K562 (cell line): Measurements from ENCODE around the gene MGAT4C. TPM values are rescaled to one million over a fixed set of nuclear protein-coding genes. Genes with fewer than 3 reads are reported as not detected.

ENCODE experiments used
- ATAC-seq: fragments of 200-7000 bp; cut with Tn5 transposase; 3 replicates; pipeline ENCODE4 v1.9.1; 2020; ENCODE audit warnings: moderate library complexity
- BruUV-seq: library from RNA; stranded (reverse); fragments of 400-500 nt; replicated peaks from 2 replicates; lab custom pipeline; 2021; lab: Mats Ljungman, UMichigan
- CTCF ChIA-PET: fragments of 300-600 bp; formaldehyde crosslinking; extraction: SDS; loops from one replicate; lab custom pipeline; 2021; ENCODE audit warnings: low intra/inter-chr PET ratio; lab: Yijun Ruan, JAX
- POLR2A ChIA-PET: fragments of 300-600, 350-650 bp; sonication (Branson Sonifier 250); formaldehyde crosslinking; extraction: SDS; loops from one replicate; lab custom pipeline; 2021; ENCODE audit warnings: antibody characterized with exemption, inconsistent platforms; lab: Yijun Ruan, JAX
- DNase-seq, 4 experiments: peaks; one replicate each; pipeline versions ENCODE4 v3.0.0 to v3.0.0-alpha.2; 2011 to 2018; ENCODE audit warnings: low spot score in 3 of 4, mixed read lengths in 3 of 4; ENCODE audit errors: extremely low read depth in 1 of 4
- FAIRE-seq: peaks from 2 replicates; lab custom pipeline; 2011; peaks lifted over from hg19 to GRCh38; lab: Jason Lieb, UNC
- H2AFZ ChIP-seq: 2 replicates; pipeline ENCODE4 v1.6.0; 2011; ENCODE audit warnings: low read depth, low read length, control low read depth, inconsistent platforms
- H3K27ac ChIP-seq: fragments of 200-600 bp; 3 replicates; pipeline ENCODE4 v1.8.0; 2011; ENCODE audit warnings: low read depth, mild to moderate bottlenecking, control low read depth, inconsistent platforms, low read length, moderate library complexity, mixed read lengths; ENCODE audit errors: extremely low read depth
- H3K27me3 ChIP-seq, 2 experiments: fragments of 300-600 bp in 1 of 2; 2 replicates in 1 of 2; 3 replicates in 1 of 2; pipeline versions ENCODE4 v1.6.0 to v1.8.0; 2011; ENCODE audit warnings: inconsistent platforms in 2 of 2, low read length in 2 of 2, mild to moderate bottlenecking in 1 of 2, mixed read lengths in 1 of 2, moderate library complexity in 1 of 2; ENCODE audit not compliant: control insufficient read depth in 2 of 2, insufficient read depth in 2 of 2
- H3K36me3 ChIP-seq: fragments of 300-600 bp; 3 replicates; pipeline ENCODE4 v1.8.0; 2011; ENCODE audit warnings: mild to moderate bottlenecking, low read length, inconsistent platforms; ENCODE audit not compliant: control insufficient read depth, insufficient read depth
- H3K4me1 ChIP-seq, 2 experiments: fragments of 200-600 bp in 1 of 2; replicated peaks in 1 of 2; 2 replicates in 1 of 2; 3 replicates in 1 of 2; pipeline versions ENCODE4 v1.5.1 to v1.8.0; 2011; ENCODE audit warnings: inconsistent platforms in 2 of 2, low read length in 2 of 2, mild to moderate bottlenecking in 1 of 2, mixed read lengths in 1 of 2, moderate library complexity in 1 of 2; ENCODE audit not compliant: control insufficient read depth in 2 of 2, insufficient read depth in 2 of 2
- H3K4me2 ChIP-seq: 2 replicates; pipeline ENCODE4 v1.6.1; 2011; ENCODE audit warnings: low read length, control low read depth, inconsistent platforms, mixed read lengths; ENCODE audit not compliant: insufficient read depth
- H3K4me3 ChIP-seq: fragments of 200-600 bp; sonication (generic), shearing (Covaris generic); 2 replicates; pipeline ENCODE4 v1.5.1; 2016; ENCODE audit warnings: control low read depth, inconsistent platforms
- H3K79me2 ChIP-seq: fragments of 200-600 bp; 3 replicates; pipeline ENCODE4 v1.8.0; 2011; ENCODE audit warnings: low read length, inconsistent platforms; ENCODE audit not compliant: control insufficient read depth, insufficient read depth
- H3K9ac ChIP-seq, 2 experiments: 2 replicates each; pipeline versions ENCODE4 v1.6.0 to v1.6.1; 2011; ENCODE audit warnings: low read depth in 2 of 2, low read length in 2 of 2, control low read depth in 1 of 2, inconsistent platforms in 1 of 2, mild to moderate bottlenecking in 1 of 2, mixed read lengths in 1 of 2; ENCODE audit not compliant: insufficient read depth in 1 of 2
- H3K9me1 ChIP-seq: one replicate; pipeline ENCODE4 v1.6.0; 2011; ENCODE audit warnings: inconsistent platforms, mild to moderate bottlenecking, low read length, moderate library complexity; ENCODE audit not compliant: control insufficient read depth, insufficient read depth
- H3K9me3 ChIP-seq: replicated peaks from 2 replicates; pipeline ENCODE4 v1.5.1; 2011; ENCODE audit warnings: low read depth, low read length, inconsistent platforms; ENCODE audit not compliant: control insufficient read depth, insufficient read depth
- H4K20me1 ChIP-seq: replicated peaks from 2 replicates; pipeline ENCODE4 v1.6.1; 2011; ENCODE audit warnings: low read length, inconsistent platforms, mixed read lengths; ENCODE audit not compliant: control insufficient read depth, insufficient read depth
- CEBPB ChIP-seq: fragments of 450-650 bp; IDR thresholded peaks from 2 replicates; pipeline ENCODE4 v1.6.1; 2016; ENCODE audit warnings: missing genetic modification characterization, missing compliant biosample characterization
- FOXK1 ChIP-seq: sonication (generic); formaldehyde crosslinking; IDR thresholded peaks from 2 replicates; pipeline ENCODE4 v1.8.0; 2022; ENCODE audit warnings: missing genetic modification reagents, mild to moderate bottlenecking, borderline replicate concordance
- FOXM1 ChIP-seq, 2 experiments: fragments of 450-650 bp in 1 of 2; sonication (generic) in 1 of 2; formaldehyde crosslinking in 1 of 2; IDR thresholded peaks; 2 replicates each; pipeline versions ENCODE4 v1.6.1 to v1.9.0; 2017 to 2022; ENCODE audit warnings: low read depth in 2 of 2, mild to moderate bottlenecking in 2 of 2, missing genetic modification reagents in 1 of 2, moderate library complexity in 1 of 2
- GATA2 ChIP-seq: sonication (generic); formaldehyde crosslinking; IDR thresholded peaks from 2 replicates; pipeline ENCODE4 v1.4.0; 2020; ENCODE audit warnings: mild to moderate bottlenecking, missing genetic modification reagents
- HDAC1 ChIP-seq, 2 experiments: fragments of 450-650 bp; IDR thresholded peaks; 2 replicates each; pipeline ENCODE4 v1.6.1; 2016 to 2017; ENCODE audit warnings: inconsistent platforms in 1 of 2, mild to moderate bottlenecking in 1 of 2, moderate library complexity in 1 of 2
- HDGF ChIP-seq: fragments of 450-650 bp; IDR thresholded peaks from 2 replicates; pipeline ENCODE4 v1.6.1; 2016
- KLF13 ChIP-seq: fragments of 450-650 bp; IDR thresholded peaks from 2 replicates; pipeline ENCODE4 v1.6.1; 2016; ENCODE audit warnings: missing genetic modification characterization, low read depth, mild to moderate bottlenecking, missing compliant biosample characterization, moderate library complexity, borderline replicate concordance
- NFIX ChIP-seq: fragments of 250-450 bp; sonication (Bioruptor Pico); IDR thresholded peaks from 2 replicates; pipeline ENCODE4 v1.4.0; 2020; ENCODE audit warnings: low read depth, mild to moderate bottlenecking, moderate library complexity
- RHOXF2B ChIP-seq: fragments of 250-450 bp; sonication (Bioruptor Pico); conservative IDR thresholded peaks from 2 replicates; pipeline ENCODE4 v1.5.1; 2021
- SRF ChIP-seq, 2 experiments: fragments of 250-450, 450-650 bp in 1 of 2; sonication (Bioruptor Pico) in 1 of 2; sonication (generic) in 1 of 2; formaldehyde crosslinking; IDR thresholded peaks; 2 replicates each; pipeline versions ENCODE4 v1.5.0 to v1.5.1; 2020 to 2022; ENCODE audit warnings: mild to moderate bottlenecking in 1 of 2, missing genetic modification reagents in 1 of 2
- ZFP36 ChIP-seq: fragments of 150-350 bp; IDR thresholded peaks from 2 replicates; pipeline ENCODE4 v1.6.1; 2018; ENCODE audit warnings: low read length, low read depth; ENCODE audit not compliant: partially characterized antibody
- ZNF224 ChIP-seq: sonication (generic); formaldehyde crosslinking; IDR thresholded peaks from 2 replicates; pipeline ENCODE4 v1.8.0; 2022; ENCODE audit warnings: mild to moderate bottlenecking, missing genetic modification reagents
- WGBS: fragments of 100-300 bp; shearing (Covaris generic); methylation state at CpG from one replicate; pipeline ENCODE4 v1.1.6; 2016; ENCODE audit warnings: low coverage, mixed read lengths; ENCODE audit not compliant: insufficient coverage; ENCODE audit errors: missing lambda C conversion rate; 5-methylcytosine and 5-hydroxymethylcytosine counted together
- in situ Hi-C: fragments of 300-500 bp; cut with MboI; formaldehyde crosslinking; loops from 4 replicates; pipeline ENCODE4 v1.15.0; 2018; ENCODE audit warnings: inconsistent platforms, mixed read lengths
- intact Hi-C: fragments of 100-400 bp; cut with micrococcal nuclease; formaldehyde crosslinking; loops from 2 replicates; pipeline ENCODE4 v1.14.2; 2022
- polyA plus RNA-seq, 8 experiments: library from polyadenylated mRNA; depleted of rRNA in 4 of 8; stranded (reverse) in 5 of 8; unstranded in 3 of 8; fragments of >200 nt; fragmentation: Nextera tagmentation in 2 of 8; fragmentation: Illumina TruSeq in 1 of 8; extraction: Ambion mirVana in 2 of 8; extraction: Trizol in 1 of 8; gene quantifications; 2 replicates each; pipeline versions ENCODE4 v1.2.1 to v1.2.3, GENCODE V29; 2011 to 2014; ENCODE audit warnings: inconsistent platforms in 1 of 8, missing spikeins in 1 of 8
- total RNA-seq, 7 experiments: library from RNA; depleted of rRNA in 6 of 7; stranded (reverse); fragments of >200 nt in 6 of 7; fragmentation: Illumina TruSeq in 2 of 7; extraction: Trizol in 2 of 7; gene quantifications; 2 replicates each; pipeline versions ENCODE4 v1.2.1 to v1.2.3, GENCODE V29; 2011 to 2021; ENCODE audit warnings: low replicate concordance in 1 of 7
- TF ChIP-seq, protein P1 (sequence below): fragments of 250-450 bp; sonication (Bioruptor Pico); IDR thresholded peaks from 2 replicates; pipeline ENCODE4 v1.9.0; 2021; ENCODE audit warnings: mild to moderate bottlenecking
- TF ChIP-seq, protein P2 (sequence below): fragments of 450-650 bp; formaldehyde crosslinking; IDR thresholded peaks from 2 replicates; pipeline ENCODE4 v1.4.0; 2020; ENCODE audit warnings: mild to moderate bottlenecking, moderate library complexity

MGAT4C gene
- total and polyA plus RNA-seq, 9 of the 15 experiments (the other 6 are each of a cell fraction or from before 2014, with no cell fraction given) = not detected

DNA sequence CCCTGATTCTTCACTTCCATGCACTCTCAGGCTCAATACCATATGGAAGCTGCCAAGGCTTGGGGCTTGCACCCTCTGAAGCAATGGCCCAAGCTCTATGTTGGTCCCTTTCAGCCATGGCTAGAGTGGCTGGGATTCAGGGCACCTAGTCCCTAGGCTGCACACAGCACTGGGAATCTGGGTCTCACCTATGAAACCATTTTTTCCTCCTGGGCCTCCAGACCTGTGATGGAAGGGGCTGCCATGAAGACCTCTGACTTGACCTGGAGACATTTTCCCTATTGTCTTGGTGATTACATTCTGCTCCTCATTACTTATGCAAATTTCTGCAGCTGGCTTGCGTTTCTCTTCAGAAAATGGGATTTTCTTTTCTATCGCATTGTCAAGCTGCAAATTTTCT lies 258.1 kb downstream of the MGAT4C start:
- no peak for FAIRE-seq
- Histone ChIP-seq H3K4me2 (no peak overlapping the region), H3K9me3 (no peaks in the 10 kb centered on the region), H2AFZ (no peak overlapping the region), H3K79me2 (no peaks in the 10 kb centered on the region), H3K27ac (no peak overlapping the region), H3K4me1 (no peaks in the 10 kb centered on the region), H3K9ac (no peak overlapping the region), H3K4me3 (no peak overlapping the region), H4K20me1 (no peaks in the 10 kb centered on the region), H3K36me3 (no peaks in the 10 kb centered on the region), H3K9me1 (no peaks in the 10 kb centered on the region), H3K27me3 (no peaks in the 10 kb centered on the region)
- no peak for DNase-seq
- in situ Hi-C loops = no loop called here
- intact Hi-C loops = no loop called here
- no peak for ATAC-seq
- TF ChIP-seq FOXK1 (CRISPR knock-in tag) = no peak
- no peak for TF ChIP-seq RHOXF2B (CRISPR knock-in tag)
- peak; percentile 45 for TF ChIP-seq ZFP36
- no peak for TF ChIP-seq HDGF
- ChIA-PET POLR2A (no interaction called here), CTCF (no interaction called here)
- BruUV-seq = no TSS peak
- WGBS = 0% methylated on average over 2 of the region's 2 CpGs

DNA sequence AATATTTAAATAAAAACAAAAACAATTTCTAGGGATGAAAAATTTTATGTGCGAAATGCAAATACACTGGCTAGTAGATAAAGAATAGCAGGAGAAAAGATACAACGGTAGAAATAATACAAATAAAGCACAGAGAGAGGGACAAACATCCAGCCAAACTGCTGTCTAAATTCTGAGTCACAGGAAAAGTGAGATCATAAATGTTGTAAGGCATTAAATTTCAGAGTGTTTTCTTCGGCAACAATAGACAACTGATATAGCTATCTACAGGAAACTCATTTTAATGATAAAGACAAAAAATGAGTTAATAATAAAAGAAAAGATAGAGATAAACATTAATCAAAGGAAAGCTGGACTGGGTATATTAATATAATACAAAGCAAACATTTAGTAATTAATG lies 259.9 kb downstream of the MGAT4C start:
- Histone ChIP-seq H3K9me1 (no peaks in the 10 kb centered on the region), H4K20me1 (no peaks in the 10 kb centered on the region), H3K79me2 (no peaks in the 10 kb centered on the region), H3K36me3 (no peaks in the 10 kb centered on the region), H3K9ac (no peak overlapping the region), H3K4me1 (no peaks in the 10 kb centered on the region), H3K27me3 (no peaks in the 10 kb centered on the region), H3K27ac (no peak overlapping the region), H3K9me3 (no peaks in the 10 kb centered on the region), H2AFZ (no peak overlapping the region), H3K4me2 (no peak overlapping the region), H3K4me3 (no peak overlapping the region)
- TF ChIP-seq GATA2 (CRISPR knock-in tag) = no peak
- no peak for TF ChIP-seq HDAC1 (IDR thresholded peaks at IDR 0.05)
- no peak for TF ChIP-seq SRF (CRISPR knock-in tag; IDR thresholded peaks at IDR 0.05)
- TF ChIP-seq KLF13 (tag) = no peak
- TF ChIP-seq, protein P1, sequence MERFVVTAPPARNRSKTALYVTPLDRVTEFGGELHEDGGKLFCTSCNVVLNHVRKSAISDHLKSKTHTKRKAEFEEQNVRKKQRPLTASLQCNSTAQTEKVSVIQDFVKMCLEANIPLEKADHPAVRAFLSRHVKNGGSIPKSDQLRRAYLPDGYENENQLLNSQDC (CRISPR knock-in tag) = no peak
- TF ChIP-seq NFIX (CRISPR knock-in tag) = no peak
- TF ChIP-seq, protein P2, sequence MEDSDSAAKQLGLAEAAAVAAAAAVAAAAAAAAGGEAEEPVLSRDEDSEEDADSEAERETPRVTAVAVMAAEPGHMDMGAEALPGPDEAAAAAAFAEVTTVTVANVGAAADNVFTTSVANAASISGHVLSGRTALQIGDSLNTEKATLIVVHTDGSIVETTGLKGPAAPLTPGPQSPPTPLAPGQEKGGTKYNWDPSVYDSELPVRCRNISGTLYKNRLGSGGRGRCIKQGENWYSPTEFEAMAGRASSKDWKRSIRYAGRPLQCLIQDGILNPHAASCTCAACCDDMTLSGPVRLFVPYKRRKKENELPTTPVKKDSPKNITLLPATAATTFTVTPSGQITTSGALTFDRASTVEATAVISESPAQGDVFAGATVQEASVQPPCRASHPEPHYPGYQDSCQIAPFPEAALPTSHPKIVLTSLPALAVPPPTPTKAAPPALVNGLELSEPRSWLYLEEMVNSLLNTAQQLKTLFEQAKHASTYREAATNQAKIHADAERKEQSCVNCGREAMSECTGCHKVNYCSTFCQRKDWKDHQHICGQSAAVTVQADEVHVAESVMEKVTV (CRISPR knock-in tag) = no peak
- no peak for TF ChIP-seq FOXM1 (IDR thresholded peaks at IDR 0.05; ENCODE audit: low read depth)
- TF ChIP-seq FOXM1 (CRISPR knock-in tag; IDR thresholded peaks at IDR 0.05; ENCODE audit: low read depth) = no peak
- no peak for TF ChIP-seq CEBPB
- TF ChIP-seq ZNF224 (CRISPR knock-in tag) = no peak
- ATAC-seq = no peak
- intact Hi-C loops (no loop called here), in situ Hi-C loops (no loop called here)
- CTCF ChIA-PET = no interaction called here
- FAIRE-seq = no peak
- no TSS peak for BruUV-seq
- WGBS = 2% methylated on average over 3 of the region's 3 CpGs
- POLR2A ChIA-PET = no interaction called here
- no peak for DNase-seq
